ENCODE results near the gene FIBP.

The FIBP gene

GRCh38 chr11:65844231-65844872, 43.9 kb downstream of the FIBP start:
- DNase-seq (ENCODE audit: low read depth) = no peak

- no peak for DNase-seq (ENCODE audit: low read depth)
Measured at GRCh38 chr11:65843811-65844210, 44.5 kb downstream of the FIBP start.

GRCh38 chr11:65842144-65842543, 46.1 kb downstream of the FIBP start:
- no peak for DNase-seq (ENCODE audit: low read depth)

- no peak for DNase-seq (ENCODE audit: low read depth)
Measured at GRCh38 chr11:65834202-65834601, 54.1 kb downstream of the FIBP start.

Data from non-pigmented ciliary epithelial cell (primary cell).